Caki2 (cell line): ENCODE data around the gene KNTC1. TPM values are rescaled to one million over a fixed set of nuclear protein-coding genes. Genes with fewer than 3 reads are reported as not detected.
"Not testable (repeated sequence)": the region's sequence is repeated elsewhere in the genome, so short reads cannot be mapped to it uniquely, and the experiment has no call there.

Experiments used
- DNase-seq: peaks from one replicate; pipeline ENCODE4 v3.0.0-alpha.2; 2015; ENCODE audit warnings: low read depth
- in situ Hi-C: cut with HindIII; loops from 2 replicates; pipeline ENCODE4 v1.10.0; 2016; ENCODE audit warnings: low sequenced_read_pairs, low pct_unique_long_range_greater_than_20kb, mixed read lengths
- total RNA-seq: library from RNA; depleted of rRNA; stranded (reverse); fragments of >200 nt; shearing (Covaris generic); gene quantifications from 2 replicates; pipeline ENCODE4 v1.2.3, GENCODE V29; 2014; ENCODE audit warnings: low replicate concordance; rRNA removed

Gene KNTC1
- total RNA-seq: 28.6 and 32.6 TPM in 2 replicates

DNA sequence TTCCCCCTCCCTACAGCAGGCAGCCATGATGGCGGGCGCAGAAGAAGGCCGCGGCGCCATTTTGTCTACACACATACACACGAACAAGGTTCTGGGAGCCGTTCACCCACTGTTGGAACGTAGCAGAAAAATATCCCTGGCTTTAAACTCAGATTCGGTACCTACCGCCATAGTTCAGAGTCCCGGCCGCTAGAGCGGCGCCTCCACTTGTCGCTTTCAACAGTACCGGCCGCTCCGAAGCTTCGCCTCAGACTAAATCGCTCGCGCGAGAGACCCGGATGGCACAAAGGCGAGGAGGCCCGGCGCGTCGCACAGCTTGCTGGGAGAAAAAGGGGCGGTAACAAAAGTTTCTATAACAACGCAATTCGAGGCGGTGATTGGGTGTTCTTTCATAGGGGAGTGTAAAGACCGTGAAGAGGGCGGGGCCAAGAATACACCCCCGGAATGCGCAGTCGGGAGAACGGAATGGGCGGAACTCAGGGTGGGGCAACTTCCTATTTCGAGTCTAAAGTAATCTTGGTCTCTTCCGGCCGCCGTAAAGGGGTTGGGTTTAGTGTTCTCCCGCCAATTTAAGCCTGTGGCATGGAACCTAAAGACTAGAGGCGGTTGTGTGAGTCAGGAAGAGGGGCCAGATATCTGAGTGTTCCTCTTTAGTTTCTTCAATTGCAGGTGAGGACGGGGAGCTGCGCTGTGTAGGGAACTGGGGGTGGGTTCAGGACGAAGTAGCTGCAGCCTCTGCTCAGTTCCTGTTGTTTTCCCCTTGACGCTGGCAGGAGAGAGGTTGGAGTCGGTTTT, at the start of gene KNTC1, which contains the start of gene RSRC2:
KNTC1 (plus strand) TSS at position 567 of the 795 bp plus-strand sequence. CDS start 2,815 bp downstream, outside the sequence.
RSRC2 (minus strand) TSS at position 254 of the 795 bp plus-strand sequence; CDS start at position 171, 83 bp downstream.
- in situ Hi-C loops: loop anchor here (25.0 kb wide), 1 partner anchor 235 kb away; the partner anchor contains the start of genes CCDC62 and DENR

GRCh38 chr12:122480753-122481152, 46.3 kb upstream of the KNTC1 start:
- DNase-seq: no peak
- in situ Hi-C loops: no loop called here

More for the DNA sequence above, at the start of gene KNTC1, which contains the start of gene RSRC2:
- DNase-seq: peak; percentile 100

DNA sequence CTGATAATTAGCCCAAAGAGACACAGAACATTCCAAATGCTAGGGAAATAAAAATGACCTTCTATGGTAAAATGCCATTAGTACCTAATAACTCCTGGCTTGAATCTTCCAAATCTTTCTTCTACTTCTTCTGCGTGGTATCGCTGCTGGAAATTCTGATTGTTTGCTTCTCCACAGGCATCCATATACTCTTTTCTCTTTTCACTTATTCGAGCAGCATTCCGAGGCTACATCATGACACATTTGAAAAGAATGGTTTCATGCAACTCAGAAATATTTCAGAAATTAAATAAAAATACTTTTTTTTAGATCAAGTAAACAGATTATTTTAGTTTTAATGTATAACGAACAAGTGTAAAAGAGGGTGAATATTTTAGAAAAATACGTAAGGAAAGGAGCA, 45.2 kb upstream of the KNTC1 start:
- DNase-seq: no peak
- in situ Hi-C loops: no loop called here

DNA sequence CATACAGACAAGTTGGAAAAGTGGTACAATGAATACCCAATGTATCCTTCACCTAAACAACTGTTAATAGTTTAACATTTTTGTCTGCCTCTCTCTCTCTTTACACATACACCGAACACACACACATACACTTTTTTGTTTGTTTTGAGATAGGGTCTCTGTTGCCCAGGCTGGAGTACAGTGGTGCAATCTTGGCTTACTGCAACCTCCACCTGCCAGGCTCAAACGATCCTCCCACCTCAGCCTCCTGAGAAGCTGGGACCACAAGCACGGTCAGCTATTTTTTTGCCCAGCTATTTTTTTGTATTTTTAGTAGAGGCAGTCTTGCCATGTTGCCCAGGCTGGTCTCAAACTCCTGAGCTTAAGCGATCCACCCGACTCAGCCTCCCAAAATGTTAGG, 43.1 kb upstream of the KNTC1 start:
- in situ Hi-C loops: no loop called here
- no peak for DNase-seq

- DNase-seq: not testable (repeated sequence)
These were observed 42.7 kb upstream of the KNTC1 start for GRCh38 chr12:122484385-122484784.

GRCh38 chr12:122486360-122486759, 40.7 kb upstream of the KNTC1 start:
- peak; percentile 79 for DNase-seq
- in situ Hi-C loops: not testable (repeated sequence)

More at GRCh38 chr12:122484385-122484784, 42.7 kb upstream of the KNTC1 start:
- in situ Hi-C loops: not testable (repeated sequence)

GRCh38 chr12:122486805-122487426, 40.1 kb upstream of the KNTC1 start:
- no peak for DNase-seq
- in situ Hi-C loops: no loop called here

DNA sequence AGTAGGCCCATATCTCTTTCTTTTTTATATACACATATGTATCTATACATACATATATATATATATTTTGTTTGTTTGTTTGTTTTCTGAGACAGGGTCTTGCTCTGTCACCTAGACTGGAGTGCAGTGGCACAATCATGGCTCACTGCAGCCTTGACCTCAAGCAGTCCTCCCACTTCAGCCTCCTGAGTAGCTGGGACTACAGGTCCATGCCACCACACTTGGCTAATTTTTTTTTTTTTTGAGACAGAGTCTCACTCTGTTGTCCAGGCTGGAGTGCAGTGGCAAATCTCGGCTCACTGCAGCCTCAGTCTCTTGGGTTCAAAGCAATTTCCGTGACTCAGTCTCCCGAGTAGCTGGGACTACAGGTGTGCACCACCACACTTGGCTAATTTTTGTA, 39.2 kb upstream of the KNTC1 start:
- in situ Hi-C loops, DNase-seq: not testable (repeated sequence)

DNA sequence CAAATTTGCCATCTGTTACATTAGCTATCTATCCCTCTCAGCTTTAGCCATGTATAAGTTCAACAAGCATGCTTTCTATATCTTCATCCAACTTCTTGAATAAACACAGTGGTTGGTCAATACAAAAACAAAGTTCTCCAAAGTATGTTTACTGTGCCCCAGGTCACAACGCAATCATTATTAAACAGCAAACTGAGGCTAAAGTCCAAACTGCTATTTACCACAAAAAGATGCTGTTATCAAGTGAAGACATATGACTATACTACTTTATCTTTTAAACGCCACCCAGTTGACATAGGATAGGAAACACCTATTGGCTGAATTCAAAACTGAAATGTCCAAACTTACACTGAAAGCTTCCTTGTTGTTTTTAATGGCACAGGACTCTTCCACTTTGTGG, 38.0 kb upstream of the KNTC1 start:
- in situ Hi-C loops: no loop called here
- DNase-seq: no peak

DNA sequence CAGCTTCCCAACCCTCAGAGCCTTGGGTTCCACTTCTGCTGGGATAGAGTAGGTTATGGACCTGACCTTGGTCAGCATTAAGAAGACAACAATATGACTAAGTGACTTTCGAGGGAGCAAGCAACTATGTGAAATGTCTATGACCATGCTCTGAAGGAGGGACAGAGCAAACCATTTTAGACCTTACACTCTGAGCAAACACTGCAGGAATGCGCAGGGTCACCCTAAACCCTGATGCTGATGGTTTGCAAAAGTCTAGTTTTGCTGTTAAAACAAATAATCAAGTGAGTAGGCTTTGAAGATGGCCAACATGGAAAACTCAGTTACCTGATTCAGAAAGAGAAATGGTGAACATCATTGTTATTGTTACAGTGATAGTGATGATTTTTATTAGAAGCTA, 35.1 kb upstream of the KNTC1 start:
- in situ Hi-C loops: no loop called here
- DNase-seq: no peak

- DNase-seq, in situ Hi-C loops: not testable (repeated sequence)
These were observed 33.8 kb upstream of the KNTC1 start for GRCh38 chr12:122493222-122493621.

GRCh38 chr12:122495258-122495657, 31.8 kb upstream of the KNTC1 start:
- DNase-seq: peak; percentile 44
- in situ Hi-C loops: no loop called here

- in situ Hi-C loops: no loop called here
- DNase-seq: peak; percentile 71
These were observed 26.9 kb upstream of the KNTC1 start for GRCh38 chr12:122499991-122500684.

DNA sequence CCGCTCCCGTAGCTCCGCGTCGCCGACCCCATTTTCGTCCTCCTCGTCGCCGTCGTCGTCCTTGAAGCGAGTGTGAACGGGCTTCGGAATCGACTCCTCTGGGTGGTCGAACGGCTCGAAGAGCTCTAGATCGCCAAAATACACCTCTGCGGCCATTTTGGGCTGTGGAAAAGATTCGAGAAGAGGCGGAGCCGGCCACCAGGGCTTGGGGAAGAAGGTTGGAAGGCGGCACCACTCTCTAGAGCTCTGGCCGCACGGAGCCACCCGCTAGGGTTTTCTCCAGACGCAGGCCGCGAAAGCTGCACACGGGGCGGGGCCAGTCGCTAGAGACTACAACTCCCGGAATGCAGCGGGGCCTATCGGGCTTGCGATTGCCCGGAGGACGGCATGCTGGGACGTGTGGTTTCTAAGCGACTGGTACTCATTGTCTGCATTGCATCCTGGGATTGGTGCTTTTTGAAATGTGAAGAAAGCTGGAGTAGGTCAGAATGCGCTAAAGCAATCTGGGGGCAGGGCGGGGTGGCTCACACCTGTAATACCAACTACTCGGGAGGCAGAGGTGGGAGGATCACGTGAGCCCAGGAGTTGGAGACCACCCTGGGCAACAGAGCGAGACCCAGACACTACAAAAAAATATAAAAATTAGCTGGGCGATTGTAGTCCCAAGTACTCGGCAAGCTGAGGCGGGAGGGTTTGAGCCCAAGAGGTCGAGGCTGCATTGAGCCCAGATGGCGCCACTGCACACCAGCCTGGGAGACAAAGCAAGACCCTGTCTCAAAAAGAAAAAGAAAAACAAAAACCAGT, 26.2 kb upstream of the KNTC1 start, which contains the start of gene ZCCHC8:
ZCCHC8 (minus strand) TSS at position 248 of the 804 bp plus-strand sequence; CDS start at position 156, 92 bp downstream.
- in situ Hi-C loops: no loop called here
- DNase-seq: peak; percentile 98

DNA sequence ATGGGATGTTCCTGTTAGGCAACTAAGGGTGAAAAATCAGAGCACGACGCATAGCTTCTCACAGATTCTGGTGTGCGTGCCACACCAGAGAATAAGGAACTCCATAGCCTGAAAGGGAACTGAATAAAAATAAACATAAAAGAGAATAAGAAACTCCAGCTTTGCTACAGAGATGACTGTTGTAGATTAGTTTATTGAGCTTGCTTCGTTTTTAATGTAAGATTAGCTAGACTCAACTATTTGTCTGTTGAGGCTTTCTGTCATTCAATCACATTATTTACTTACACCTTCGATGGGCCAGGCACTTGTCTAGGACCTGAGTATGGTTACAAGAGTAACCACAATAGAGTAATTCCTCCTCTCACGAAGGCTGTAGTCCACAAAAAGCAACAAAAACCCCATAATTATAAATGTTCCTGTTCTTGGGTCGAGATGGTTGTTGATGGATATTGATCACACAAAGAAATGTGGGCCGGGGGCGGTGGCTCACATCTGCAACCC, 25.5 kb upstream of the KNTC1 start:
- in situ Hi-C loops: no loop called here

GRCh38 chr12:122503147-122503751, 23.8 kb upstream of the KNTC1 start:
- in situ Hi-C loops: no loop called here
- DNase-seq: no peak

More for the DNA sequence above, 25.5 kb upstream of the KNTC1 start:
- no peak for DNase-seq
